Endothelial cell of umbilical vein (primary cell): Measurements from ENCODE around the gene SMCHD1.

Source experiments
- EZH2 ChIP-seq: IDR thresholded peaks from 2 replicates; pipeline ENCODE4 v1.6.1; 2012; ENCODE audit warnings: borderline replicate concordance, low read depth, mild to moderate bottlenecking, moderate library complexity, low read length, inconsistent platforms; ENCODE audit not compliant: severe bottlenecking
- FOS ChIP-seq: IDR thresholded peaks from 2 replicates; pipeline ENCODE4 v1.6.1; 2011; ENCODE audit warnings: mild to moderate bottlenecking, low read length, moderate library complexity, borderline replicate concordance; ENCODE audit not compliant: insufficient read depth
- GATA2 ChIP-seq: IDR thresholded peaks from 2 replicates; pipeline ENCODE4 v1.7.0; 2011; ENCODE audit warnings: low read depth, mild to moderate bottlenecking, moderate library complexity, mixed read lengths, low read length; ENCODE audit not compliant: insufficient read length, insufficient read depth
- JUN ChIP-seq: IDR thresholded peaks from 2 replicates; pipeline ENCODE4 v1.6.1; 2011; ENCODE audit warnings: borderline replicate concordance, low read depth; ENCODE audit not compliant: insufficient read length, insufficient read depth
- MYC ChIP-seq: IDR thresholded peaks from one replicate; pipeline ENCODE4 v1.6.1; 2011; ENCODE audit warnings: mild to moderate bottlenecking, low read depth, low read length
- POLR2A ChIP-seq: IDR thresholded peaks from 2 replicates; pipeline ENCODE4 v1.6.1; 2012; ENCODE audit warnings: low read depth, mild to moderate bottlenecking, control low read depth, low read length
- POLR2AphosphoS5 ChIP-seq: IDR thresholded peaks from 2 replicates; pipeline ENCODE4 v1.6.1; 2012; ENCODE audit warnings: low read depth, mild to moderate bottlenecking, control low read depth, low read length, moderate library complexity; ENCODE audit not compliant: insufficient read depth
- TF ChIP-seq, protein P1 (sequence below), 2 donors: IDR thresholded peaks; 1 replicate in 1 of 2; 2 replicates in 1 of 2; pipeline ENCODE4 v1.5.1; 2011; ENCODE audit warnings: low read length in 2 of 2, mild to moderate bottlenecking in 2 of 2, moderate library complexity in 2 of 2, control low read depth in 1 of 2, inconsistent platforms in 1 of 2, low read depth in 1 of 2; ENCODE audit not compliant: insufficient read depth in 1 of 2; ENCODE audit errors: extremely low read depth in 1 of 2

GRCh38 chr18:2656237-2656980, 883 bp downstream of the SMCHD1 start:
- TF ChIP-seq POLR2A, result no peak
- TF ChIP-seq, protein P1, sequence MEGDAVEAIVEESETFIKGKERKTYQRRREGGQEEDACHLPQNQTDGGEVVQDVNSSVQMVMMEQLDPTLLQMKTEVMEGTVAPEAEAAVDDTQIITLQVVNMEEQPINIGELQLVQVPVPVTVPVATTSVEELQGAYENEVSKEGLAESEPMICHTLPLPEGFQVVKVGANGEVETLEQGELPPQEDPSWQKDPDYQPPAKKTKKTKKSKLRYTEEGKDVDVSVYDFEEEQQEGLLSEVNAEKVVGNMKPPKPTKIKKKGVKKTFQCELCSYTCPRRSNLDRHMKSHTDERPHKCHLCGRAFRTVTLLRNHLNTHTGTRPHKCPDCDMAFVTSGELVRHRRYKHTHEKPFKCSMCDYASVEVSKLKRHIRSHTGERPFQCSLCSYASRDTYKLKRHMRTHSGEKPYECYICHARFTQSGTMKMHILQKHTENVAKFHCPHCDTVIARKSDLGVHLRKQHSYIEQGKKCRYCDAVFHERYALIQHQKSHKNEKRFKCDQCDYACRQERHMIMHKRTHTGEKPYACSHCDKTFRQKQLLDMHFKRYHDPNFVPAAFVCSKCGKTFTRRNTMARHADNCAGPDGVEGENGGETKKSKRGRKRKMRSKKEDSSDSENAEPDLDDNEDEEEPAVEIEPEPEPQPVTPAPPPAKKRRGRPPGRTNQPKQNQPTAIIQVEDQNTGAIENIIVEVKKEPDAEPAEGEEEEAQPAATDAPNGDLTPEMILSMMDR (IDR thresholded peaks at IDR 0.05; ENCODE audit: extremely low read depth in 1 of 2, insufficient read depth in 1 of 2, low read depth in 1 of 2, low read length in 2 of 2), result no peak
- no peak for TF ChIP-seq MYC
- no peak for TF ChIP-seq EZH2
- no peak for TF ChIP-seq POLR2AphosphoS5
- TF ChIP-seq FOS, result no peak
- no peak for TF ChIP-seq JUN
- no peak for TF ChIP-seq GATA2
